SK-N-MC (cell line): ENCODE data around the gene RFX2.

Experiments
- DNase-seq: peaks from one replicate; pipeline ENCODE4 v3.0.0-alpha.2; 2011; ENCODE audit warnings: low read depth, low spot score
- H3K27ac ChIP-seq: fragments of 200-600 bp; sonication (generic); 2 replicates; pipeline ENCODE4 v1.5.1; 2016; ENCODE audit warnings: mixed run types
- H3K36me3 ChIP-seq: fragments of 200-600 bp; sonication (generic); 2 replicates; pipeline ENCODE4 v1.6.1; 2017; ENCODE audit warnings: antibody characterized with exemption, low read length, mixed read lengths; ENCODE audit not compliant: insufficient read depth
- H3K4me3 ChIP-seq: fragments of 200-600 bp; sonication (generic); 2 replicates; pipeline ENCODE4 v1.5.1; 2016
- H3K9ac ChIP-seq: fragments of 200-600 bp; sonication (generic); 2 replicates; pipeline ENCODE4 v1.8.0; 2017; ENCODE audit warnings: mixed run types, mixed read lengths; ENCODE audit not compliant: insufficient read length
- H3K9me3 ChIP-seq: fragments of 200-600 bp; sonication (generic); 2 replicates; pipeline ENCODE4 v1.6.1; 2017; ENCODE audit warnings: low read depth, mild to moderate bottlenecking, antibody characterized with exemption, low read length, moderate library complexity, mixed read lengths
- EZH2 ChIP-seq: fragments of 200-600 bp; sonication (generic); IDR thresholded peaks from one replicate; pipeline ENCODE4 v1.6.1; 2017; ENCODE audit warnings: antibody characterized with exemption
- FOXP2 ChIP-seq: optimal IDR thresholded peaks from 2 replicates; pipeline ENCODE3; 2011; ENCODE audit warnings: mild to moderate bottlenecking, moderate library complexity; ENCODE audit not compliant: insufficient read depth; ENCODE audit errors: extremely low read length, control extremely low read depth
- POLR2AphosphoS5 ChIP-seq: IDR thresholded peaks from 2 replicates; pipeline ENCODE4 v1.6.1; 2012; ENCODE audit warnings: mild to moderate bottlenecking, low read depth, low read length, borderline replicate concordance

RFX2 gene

DNA sequence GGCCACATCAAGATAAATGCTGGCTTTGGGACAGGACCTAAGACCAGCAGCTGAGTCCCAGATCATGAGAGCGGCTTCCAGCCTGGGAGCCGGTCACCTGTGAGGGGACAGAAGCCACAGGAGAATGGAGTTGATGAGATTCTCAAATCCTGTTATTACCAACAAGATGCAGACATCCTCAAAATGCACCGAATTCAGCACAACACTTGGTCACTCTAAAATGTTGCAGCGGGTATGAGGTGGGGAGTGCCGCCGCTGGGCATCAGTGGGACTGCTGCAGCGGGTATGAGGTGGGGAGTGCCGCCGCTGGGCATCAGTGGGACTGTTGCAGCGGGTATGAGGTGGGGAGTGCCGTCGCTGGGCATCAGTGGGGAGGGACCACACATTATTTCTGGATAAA is 153.6 kb downstream of the RFX2 start:
- Histone ChIP-seq H3K9me3 (no peaks in the 10 kb centered on the region), H3K4me3 (no peak overlapping the region), H3K9ac (no peak overlapping the region), H3K36me3 (peaks cover 6% of the 10 kb centered on the region; the same call in 1 of the 2 replicates), H3K27ac (no peak overlapping the region)
- no peak for TF ChIP-seq POLR2AphosphoS5
- TF ChIP-seq FOXP2, result no peak
- no peak for TF ChIP-seq EZH2
- DNase-seq, result no peak

- Histone ChIP-seq H3K27ac (no peak overlapping the region), H3K9me3 (no peaks in the 10 kb centered on the region), H3K4me3 (no peak overlapping the region), H3K9ac (no peak overlapping the region), H3K36me3 (peaks cover 6% of the 10 kb centered on the region; the same call in 1 of the 2 replicates)
- TF ChIP-seq FOXP2 (no peak), POLR2AphosphoS5 (no peak), EZH2 (no peak)
- DNase-seq, result no peak
Measured at GRCh38 chr19:5956323-5956722, 154.0 kb downstream of the RFX2 start.

GRCh38 chr19:5955636-5955935 is 154.7 kb downstream of the RFX2 start:
- no peak for TF ChIP-seq EZH2
- no peak for TF ChIP-seq FOXP2
- TF ChIP-seq POLR2AphosphoS5, result no peak
- no peak overlapping the region for H3K4me3 ChIP-seq
- no peak overlapping the region for H3K9ac ChIP-seq
- H3K9me3 ChIP-seq, result no peaks in the 10 kb centered on the region
- H3K27ac ChIP-seq, result peak overlapping the region; percentile 12; the same call in 1 of the 2 replicates
- no peak for DNase-seq
- peaks cover 8% of the 10 kb centered on the region; the same call in 1 of the 2 replicates for H3K36me3 ChIP-seq

GRCh38 chr19:5954293-5954692 is 156.0 kb downstream of the RFX2 start:
- peak overlapping the region; percentile 62 for H3K9ac ChIP-seq
- H3K9me3 ChIP-seq, result no peaks in the 10 kb centered on the region
- peak overlapping the region; percentile 86 for H3K27ac ChIP-seq
- H3K4me3 ChIP-seq, result 0 out of 2 replicates have a peak overlapping the region, but pooled peaks have one; percentile 17
- no peak for TF ChIP-seq POLR2AphosphoS5
- TF ChIP-seq FOXP2, result no peak
- TF ChIP-seq EZH2, result no peak
- peaks cover 10% of the 10 kb centered on the region; the same call in 1 of the 2 replicates for H3K36me3 ChIP-seq
- no peak for DNase-seq

- H3K4me3 ChIP-seq, result no peak overlapping the region; the same call in 1 of the 2 replicates
- DNase-seq, result no peak
- H3K36me3 ChIP-seq, result peaks cover 10% of the 10 kb centered on the region; the same call in 1 of the 2 replicates
- H3K9me3 ChIP-seq, result no peaks in the 10 kb centered on the region
- H3K27ac ChIP-seq, result peak overlapping the region; percentile 86
- H3K9ac ChIP-seq, result peak overlapping the region; percentile 62
- no peak for TF ChIP-seq EZH2
- no peak for TF ChIP-seq POLR2AphosphoS5
- TF ChIP-seq FOXP2, result no peak
Measured at GRCh38 chr19:5953680-5954213, 156.6 kb downstream of the RFX2 start.

GRCh38 chr19:5953030-5953589 is 157.2 kb downstream of the RFX2 start:
- H3K27ac ChIP-seq, result peak overlapping the region; percentile 86
- TF ChIP-seq EZH2 (no peak), POLR2AphosphoS5 (no peak)
- no peak overlapping the region; the same call in 1 of the 2 replicates for H3K4me3 ChIP-seq
- no peak for DNase-seq
- H3K36me3 ChIP-seq, result peaks cover 10% of the 10 kb centered on the region; the same call in 1 of the 2 replicates
- H3K9me3 ChIP-seq, result no peaks in the 10 kb centered on the region
- H3K9ac ChIP-seq, result peak overlapping the region; percentile 62

- Histone ChIP-seq H3K4me3 (no peak overlapping the region), H3K9ac (no peak overlapping the region), H3K27ac (peak overlapping the region; percentile 86; the same call in 1 of the 2 replicates), H3K36me3 (peaks cover 5% of the 10 kb centered on the region; the same call in 1 of the 2 replicates), H3K9me3 (no peaks in the 10 kb centered on the region)
- TF ChIP-seq EZH2, result no peak
- no peak for TF ChIP-seq POLR2AphosphoS5
- no peak for TF ChIP-seq FOXP2
- no peak for DNase-seq
Measured at GRCh38 chr19:5952193-5953029, 157.9 kb downstream of the RFX2 start.

GRCh38 chr19:5951338-5951861 is 158.9 kb downstream of the RFX2 start:
- H3K27ac ChIP-seq, result no peak overlapping the region
- DNase-seq, result no peak
- no peak overlapping the region for H3K4me3 ChIP-seq
- H3K9ac ChIP-seq, result no peak overlapping the region
- TF ChIP-seq EZH2, result no peak
- no peak for TF ChIP-seq POLR2AphosphoS5
- no peak for TF ChIP-seq FOXP2
- H3K9me3 ChIP-seq, result no peaks in the 10 kb centered on the region
- peaks cover 5% of the 10 kb centered on the region; the same call in 1 of the 2 replicates for H3K36me3 ChIP-seq
